Renal cortical epithelial cell (primary cell): Measurements from ENCODE around the gene FAM118A. TPM values are rescaled to one million over a fixed set of nuclear protein-coding genes. Genes with fewer than 3 reads are reported as not detected.
"Not testable (repeated sequence)": the region's sequence is repeated elsewhere in the genome, so short reads cannot be mapped to it uniquely, and the experiment has no call there.

Source experiments
- DNase-seq: peaks from one replicate; pipeline ENCODE4 v3.0.0-alpha.2; 2011; ENCODE audit warnings: low read depth
- total RNA-seq: library from RNA; depleted of rRNA; stranded (reverse); fragments of >200 nt; gene quantifications from 2 replicates; pipeline ENCODE4 v1.2.3, GENCODE V29; 2014

The FAM118A gene
- total RNA-seq, 1 donor from 2014 or later = 12.7 TPM

DNA sequence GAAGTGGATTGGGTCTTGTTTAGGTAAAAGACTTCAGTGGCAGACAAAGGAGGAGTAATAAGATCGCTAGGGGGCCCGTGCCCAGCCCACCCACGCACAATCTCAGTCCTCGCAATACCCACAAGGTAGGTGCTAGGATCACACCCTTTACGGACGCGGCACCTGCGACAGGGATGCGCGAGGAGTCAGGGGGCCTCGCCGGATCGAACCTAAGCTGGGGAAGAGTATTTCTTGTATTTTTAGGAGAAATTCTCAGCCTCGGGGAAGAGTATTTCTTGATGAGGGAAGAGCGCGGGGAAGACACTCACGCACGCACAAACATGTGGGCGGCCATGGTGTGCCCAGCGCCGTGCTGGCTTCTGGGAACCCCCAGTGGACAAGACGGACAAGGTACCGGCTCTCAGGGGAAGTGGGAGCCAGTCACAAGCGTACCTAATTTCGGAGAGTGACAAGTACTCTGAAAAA lies 745 bp upstream of the FAM118A start:
- no peak for DNase-seq

DNA sequence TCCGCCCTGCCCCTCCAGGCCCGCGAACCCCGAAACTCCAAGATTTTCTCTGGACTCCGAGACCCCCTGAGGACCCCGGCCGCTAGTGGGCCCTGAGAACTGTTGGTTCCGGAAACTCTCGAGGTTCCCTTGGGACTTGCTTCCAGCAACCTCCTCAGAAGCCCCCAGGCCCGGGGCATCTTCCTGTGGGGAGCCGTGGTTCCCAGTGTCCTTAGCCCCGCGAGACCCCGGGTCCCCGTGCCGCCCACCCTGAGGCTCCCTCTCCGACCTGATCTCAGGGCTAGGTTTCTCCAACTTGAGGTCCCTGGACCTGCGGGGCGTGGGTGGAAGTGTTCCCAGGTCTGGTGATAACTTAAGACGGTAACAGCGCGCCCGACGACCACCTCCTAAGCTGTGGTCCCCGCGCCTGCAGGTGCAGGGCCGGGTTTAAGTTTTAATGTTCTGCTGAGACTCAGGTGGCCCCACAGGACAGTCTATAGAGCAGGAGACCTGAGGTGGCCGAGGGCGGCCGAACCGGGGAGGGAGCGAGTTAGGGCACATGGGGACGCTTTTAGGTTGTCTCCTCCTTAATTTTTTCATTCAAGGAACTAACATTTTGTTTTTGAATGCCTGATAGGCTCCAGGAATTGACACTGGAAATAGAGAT lies 720 bp downstream of the FAM118A start:
- no peak for DNase-seq

DNA sequence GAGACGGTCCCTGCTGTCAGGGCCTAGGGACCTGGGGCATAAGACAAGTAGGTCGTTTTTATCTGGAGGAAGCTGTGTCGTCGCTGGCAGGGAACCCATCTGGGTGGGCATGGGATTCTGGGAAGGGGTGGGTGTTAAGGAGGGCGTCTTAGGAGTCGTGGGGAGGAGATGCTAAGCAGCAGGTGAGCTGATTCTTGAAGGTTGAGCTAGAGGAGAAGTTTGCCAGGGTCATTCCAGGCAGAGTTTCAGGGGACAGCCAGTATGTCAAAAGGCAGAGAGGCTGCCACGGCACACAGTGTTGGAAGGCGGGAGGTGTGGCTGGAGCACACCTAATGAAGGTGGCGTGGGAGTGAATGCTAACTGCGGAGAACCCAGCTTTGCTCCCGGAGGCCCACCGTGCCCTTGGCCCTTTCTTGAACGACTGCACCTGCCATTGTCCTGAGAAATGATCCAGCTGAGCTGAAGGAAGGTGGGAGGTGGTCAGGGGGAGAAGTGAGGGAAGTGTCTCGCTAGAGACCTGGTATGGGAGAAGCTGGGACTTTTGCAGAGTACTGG lies 1.3 kb downstream of the FAM118A start:
- DNase-seq = no peak

DNA sequence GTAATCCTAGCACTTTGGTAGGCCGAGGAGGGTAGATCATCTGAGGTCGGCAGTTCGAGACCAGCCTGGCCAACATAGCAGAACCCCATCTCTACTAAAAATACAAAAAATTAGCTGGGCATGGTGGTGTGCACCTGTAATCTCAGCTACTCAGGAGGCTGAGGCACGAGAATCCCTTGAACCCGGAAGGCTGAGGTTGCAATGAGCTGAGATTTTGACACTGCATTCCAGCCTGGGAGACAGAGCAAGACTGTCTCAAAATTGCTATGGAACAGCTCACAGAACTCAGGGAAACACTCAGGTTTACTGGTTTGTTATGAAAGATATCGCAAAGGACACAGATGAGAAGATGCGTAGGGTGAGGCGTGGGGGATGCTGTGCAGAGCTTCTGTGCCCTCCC lies 2.7 kb downstream of the FAM118A start:
- no peak for DNase-seq

DNA sequence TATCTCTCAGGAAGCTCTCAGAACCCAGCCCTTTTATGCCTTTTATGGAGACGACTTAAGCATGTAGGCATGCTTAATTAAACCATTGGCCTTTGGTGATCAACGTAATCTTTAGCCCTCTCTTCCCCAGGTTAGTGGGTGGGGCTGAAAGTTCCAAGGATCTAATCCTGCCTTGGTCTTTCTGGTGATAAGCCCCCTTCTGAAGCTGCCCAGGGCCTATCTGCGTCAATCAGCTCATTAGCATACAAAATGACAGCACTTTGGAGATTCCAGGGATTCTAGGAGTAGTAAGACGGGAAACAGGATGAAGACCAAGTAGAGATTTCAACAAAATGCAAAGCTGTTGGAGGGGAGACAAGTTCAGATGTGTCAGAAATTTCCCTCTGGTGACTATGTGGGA lies 3.1 kb downstream of the FAM118A start:
- no peak for DNase-seq

DNA sequence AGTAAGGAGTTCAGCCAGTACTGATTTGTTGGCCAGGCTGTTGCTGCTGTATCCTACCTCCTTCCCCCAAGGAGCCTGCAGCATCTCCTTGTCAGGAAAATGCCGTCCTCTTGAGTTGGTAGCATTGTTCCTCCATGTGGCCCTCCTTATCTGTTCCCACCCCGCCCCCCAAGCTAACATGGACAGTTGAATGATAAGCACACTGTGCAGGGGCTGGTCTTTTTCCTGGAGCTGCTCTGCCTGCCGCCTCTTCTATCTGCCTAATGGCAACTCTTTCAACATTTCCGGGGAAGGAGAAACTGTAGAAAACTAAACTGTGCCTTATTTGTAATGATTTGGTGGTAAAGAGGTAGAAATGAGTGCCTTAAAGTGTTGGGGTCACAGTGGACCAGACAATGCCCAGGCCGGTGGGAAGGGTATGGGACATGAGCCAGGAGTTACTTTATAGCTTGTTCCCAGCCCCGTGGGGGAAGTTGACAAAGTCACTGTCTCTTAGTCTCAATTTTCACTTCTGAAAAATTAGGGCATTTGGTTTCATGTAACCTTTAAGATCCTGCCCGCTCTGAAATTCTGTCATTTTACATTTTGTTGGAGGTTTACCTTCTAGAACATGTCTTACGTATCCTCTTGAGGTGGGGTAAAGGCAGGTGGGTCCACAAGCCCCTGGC lies 4.5 kb downstream of the FAM118A start:
- no peak for DNase-seq

DNA sequence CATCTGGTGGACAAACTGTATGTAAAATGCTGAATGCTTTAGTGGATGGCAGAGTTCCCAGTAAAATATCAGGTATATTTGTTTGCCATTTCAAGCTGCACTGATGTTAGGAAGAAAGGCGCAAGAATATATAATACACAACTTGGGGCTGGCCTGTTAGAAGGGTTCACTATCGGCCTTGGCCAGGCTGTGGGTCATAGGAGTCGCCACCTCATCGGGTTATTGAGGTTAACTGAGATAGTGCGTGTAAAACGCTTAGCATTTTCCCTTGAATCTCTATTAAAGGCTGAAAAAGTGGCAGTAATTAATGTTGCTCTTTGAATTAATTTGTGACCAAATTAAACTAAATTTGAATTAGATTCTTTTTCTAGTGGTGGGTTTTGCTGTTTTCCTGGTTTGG lies 5.1 kb downstream of the FAM118A start:
- DNase-seq = no peak

DNA sequence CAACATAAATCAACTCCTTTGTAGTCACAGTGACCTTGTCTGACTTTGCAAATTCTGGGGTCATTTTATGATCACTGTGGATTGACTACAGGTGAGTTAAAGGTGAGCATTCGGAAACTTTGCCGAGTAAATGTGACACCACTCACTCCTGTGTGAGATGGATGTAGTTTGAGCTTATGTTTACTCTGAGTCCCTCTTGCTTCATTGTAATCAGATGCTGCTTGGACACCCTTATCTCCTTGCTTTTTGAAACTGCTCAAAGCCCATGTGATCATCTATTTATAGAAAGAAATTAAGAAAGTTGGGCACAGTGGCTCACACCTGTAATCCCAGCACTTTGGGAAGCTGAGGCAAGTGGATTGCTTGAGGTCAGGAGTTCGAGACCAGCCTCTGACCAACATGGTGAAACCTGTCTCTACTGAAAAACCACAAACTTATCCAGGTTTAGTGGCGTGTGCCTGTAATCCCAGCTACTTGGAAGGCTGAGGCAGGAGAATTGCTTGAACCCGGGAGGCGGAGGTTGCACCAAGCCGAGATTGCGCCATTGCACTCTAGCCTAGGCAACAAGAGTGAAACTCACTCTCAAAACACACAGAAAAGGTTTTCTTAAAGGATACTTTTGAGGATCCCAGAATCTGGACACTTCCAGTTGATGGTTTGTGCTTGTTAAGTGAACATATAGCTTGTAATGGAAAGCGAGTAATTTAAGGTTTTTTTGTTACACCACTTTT lies 7.2 kb downstream of the FAM118A start:
- no peak for DNase-seq

DNA sequence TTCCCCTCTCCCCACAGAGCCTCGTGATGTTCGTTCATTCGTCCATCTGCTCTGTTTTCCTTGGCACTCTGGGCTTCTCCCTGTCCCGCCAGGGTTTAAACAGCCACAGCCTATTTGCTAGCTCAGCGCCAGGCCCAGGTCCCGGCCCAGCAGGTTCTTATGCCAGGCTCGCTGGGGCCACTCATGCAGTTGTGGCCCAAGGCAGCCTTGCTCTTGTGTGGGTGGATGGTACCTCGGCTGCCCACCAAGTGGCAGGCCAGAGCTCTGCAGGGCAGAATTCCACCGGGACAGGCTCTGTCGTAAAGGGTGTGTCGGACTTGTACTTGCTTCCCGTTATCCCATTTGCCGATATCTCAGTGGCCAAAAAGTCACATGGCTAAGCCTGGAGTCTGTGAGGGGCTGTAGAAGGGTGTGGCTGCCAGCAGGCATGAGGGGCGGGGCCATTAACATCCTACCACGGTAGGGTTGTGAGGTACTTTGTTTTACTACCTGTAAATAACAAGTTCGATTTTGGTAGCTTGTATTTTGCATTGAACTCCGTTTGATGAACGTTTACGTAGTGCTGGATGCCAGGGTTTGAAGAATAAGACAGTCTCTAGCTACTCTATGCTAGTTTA lies 7.9 kb downstream of the FAM118A start:
- no peak for DNase-seq

DNA sequence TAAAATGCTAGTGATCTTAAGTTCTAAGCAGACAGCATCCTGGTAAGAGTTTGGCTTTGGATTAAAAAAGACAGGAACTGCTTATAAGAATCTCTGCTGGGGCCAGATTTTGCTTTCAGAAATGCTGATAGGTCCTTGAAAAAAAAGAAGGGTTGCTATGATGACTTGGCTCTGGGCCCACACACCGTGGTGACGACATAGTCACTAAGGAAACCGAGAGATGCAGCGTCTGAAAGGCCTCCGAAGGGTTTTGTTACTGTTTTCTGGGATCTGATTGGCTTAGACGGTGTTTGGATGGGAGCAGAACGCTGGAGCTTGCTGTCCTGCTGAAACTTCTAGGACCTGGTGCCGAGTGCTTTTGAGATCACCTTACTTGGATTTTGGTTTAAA lies 8.4 kb downstream of the FAM118A start:
- no peak for DNase-seq

DNA sequence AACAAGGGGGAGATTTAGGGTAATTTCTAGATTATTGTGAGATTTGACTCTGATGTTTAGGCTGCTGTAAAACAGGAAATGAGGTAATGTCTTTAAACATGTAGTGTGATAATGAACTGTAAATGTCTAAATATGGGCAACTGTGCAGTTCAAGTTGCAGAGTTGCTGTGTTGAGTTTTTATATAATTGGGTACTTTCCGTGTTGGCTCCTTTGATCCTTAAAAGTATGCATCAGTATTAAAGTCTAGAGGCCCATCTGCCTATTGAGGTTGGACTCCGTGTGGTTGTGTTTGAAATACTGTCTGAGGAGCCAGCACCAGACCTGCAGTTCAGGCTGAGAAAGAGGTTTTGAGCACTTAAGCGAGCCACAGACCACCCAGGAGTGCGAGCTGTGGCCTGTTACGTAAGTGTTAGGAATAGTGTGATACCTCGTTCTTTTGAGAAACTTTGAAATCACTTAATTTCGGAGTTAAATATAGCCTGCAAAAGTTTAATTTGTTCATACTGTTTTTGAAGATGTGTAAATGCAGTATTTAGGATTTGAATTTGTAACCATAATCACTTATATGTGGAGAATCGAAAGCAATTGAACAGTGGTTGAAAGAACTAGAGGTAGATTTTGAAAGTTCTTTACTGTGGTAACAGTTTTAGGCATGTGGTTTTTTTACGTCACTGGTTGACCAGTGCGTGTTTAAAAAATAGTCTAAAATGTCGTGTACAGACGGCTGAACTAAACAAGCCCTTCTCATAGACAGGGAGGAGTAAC lies 9.0 kb downstream of the FAM118A start:
- no peak for DNase-seq

DNA sequence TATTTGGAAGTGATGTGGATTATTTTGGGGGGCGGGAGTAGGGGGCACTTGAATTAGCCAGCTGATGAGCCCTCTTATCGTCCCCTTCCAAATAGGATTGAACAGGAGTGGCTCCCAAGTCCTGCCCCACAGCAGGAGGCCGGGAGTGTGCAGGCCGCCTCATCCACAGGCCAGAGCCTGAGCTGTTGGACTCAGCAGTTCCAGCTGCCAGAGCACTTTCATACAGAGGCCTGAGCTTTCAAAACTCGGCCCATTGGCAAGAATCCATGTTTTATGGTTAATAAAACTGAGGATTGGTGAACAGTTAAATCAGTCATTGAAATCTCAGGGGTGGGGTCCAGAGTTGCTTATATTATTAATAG lies 9.6 kb downstream of the FAM118A start:
- DNase-seq = no peak

DNA sequence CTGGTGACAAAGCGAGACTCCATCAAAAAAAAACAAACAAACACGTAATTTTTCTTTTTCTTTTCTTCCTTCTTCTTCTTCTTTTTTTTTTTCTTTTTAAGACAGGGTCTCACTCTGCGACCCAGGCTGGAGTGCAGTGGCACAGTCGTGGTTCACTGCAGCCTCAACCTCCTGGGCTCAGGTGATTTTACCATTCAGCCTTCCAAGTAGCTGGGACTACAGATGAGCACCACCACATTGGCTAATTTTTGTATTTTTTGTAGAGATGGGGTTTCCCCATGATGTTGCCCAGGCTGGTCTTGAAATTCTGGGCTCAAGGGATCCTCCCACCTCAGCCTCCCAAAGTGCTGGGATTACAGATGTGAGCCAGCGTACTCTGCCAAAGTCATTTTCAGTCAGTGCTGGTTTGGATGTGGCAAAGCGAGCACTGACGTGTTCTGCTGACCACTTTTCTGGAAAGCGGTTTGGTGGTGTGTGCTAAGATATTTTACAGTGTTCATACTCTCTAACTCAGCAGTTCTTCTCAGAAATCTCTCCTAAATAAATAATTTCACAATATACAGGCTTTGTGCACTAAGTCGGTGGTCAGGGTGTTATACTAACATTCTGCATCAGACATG lies 10.7 kb downstream of the FAM118A start:
- DNase-seq = no peak

DNA sequence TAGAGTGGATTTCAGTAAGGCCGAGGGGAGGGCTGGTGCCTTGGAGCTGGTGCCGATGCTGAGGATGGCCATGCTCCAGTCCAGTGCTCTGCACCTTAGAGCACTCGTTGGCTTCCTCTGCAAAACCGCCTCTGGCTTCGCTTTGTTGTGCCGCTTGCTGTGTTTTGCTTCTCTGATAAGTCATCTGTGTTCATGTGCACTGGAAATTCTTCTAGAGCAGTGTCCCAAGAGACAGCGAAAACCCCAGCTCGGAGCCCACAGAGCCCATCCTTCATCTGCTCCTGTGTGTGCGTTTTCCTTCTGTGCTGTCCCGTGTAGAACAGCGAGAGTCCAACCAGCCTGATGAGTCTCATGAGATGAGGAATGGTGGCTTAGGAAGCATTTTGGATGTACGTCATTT lies 12.1 kb downstream of the FAM118A start:
- no peak for DNase-seq

DNA sequence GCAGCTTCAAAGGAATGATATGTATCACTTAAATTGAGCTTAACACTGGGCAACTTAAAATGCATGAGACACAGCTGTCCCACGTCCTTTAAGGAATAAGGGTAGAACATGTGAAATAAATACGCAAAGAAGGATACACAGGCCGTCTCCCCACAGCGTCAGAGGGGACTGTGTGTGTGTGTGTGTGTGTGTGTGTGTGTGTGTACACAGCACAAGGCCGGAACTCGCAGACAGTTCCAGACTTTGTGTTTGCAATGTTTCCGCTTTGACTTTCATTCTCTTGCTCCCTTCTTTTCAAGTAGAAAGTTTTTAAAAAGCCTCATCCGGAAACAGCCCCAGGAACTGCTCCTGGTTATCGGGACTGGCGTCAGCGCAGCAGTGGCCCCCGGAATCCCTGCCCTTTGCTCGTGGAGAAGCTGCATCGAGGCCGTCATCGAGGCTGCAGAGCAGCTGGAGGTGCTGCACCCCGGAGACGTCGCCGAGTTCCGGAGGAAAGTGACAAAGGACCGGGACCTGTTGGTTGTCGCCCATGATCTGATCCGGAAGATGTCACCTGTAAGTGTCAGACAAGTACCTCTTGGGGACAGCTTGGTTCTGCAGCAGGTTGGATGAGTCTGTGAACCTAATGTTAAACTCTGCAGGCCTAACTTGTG lies 13.3 kb downstream of the FAM118A start:
- no peak for DNase-seq

DNA sequence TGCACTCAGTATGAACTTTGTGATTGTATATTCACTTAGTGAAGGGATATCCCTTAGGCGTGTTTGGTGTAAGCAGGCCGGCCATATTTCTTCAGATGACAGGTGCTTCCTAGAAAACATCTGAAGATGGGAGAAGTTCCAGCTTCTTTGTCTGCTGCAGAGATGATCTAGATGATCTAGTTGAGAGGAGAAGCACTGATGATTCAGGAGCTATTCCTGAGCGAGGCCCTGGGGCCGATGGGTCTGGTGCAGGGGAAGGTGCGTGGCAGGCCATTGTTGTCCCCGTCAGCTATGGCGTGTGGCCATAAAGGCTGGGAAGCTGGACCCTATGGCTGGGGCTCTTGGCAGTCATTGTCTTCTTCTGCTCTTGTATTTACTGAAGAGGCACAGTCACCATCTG lies 14.0 kb downstream of the FAM118A start:
- DNase-seq = no peak

DNA sequence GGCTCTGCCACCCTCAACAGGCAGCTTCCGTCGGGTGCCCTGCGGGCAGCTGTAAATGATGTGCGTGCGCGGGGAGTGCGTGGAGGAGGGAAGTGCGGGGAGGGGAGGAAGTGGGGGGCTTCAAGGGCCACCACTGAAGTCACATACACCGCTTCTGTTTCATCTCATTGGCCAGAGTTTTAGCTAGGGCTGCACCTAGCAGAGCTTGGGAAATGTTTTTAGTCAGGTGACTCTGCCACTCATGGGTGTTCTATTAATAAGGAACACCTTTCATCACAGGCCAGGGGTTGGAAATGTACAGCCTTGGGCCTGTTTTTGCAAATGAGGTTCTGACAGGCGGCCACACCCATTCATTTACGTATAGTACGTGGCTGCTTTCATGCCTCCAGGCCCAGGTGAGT lies 14.6 kb downstream of the FAM118A start:
- no peak for DNase-seq

DNA sequence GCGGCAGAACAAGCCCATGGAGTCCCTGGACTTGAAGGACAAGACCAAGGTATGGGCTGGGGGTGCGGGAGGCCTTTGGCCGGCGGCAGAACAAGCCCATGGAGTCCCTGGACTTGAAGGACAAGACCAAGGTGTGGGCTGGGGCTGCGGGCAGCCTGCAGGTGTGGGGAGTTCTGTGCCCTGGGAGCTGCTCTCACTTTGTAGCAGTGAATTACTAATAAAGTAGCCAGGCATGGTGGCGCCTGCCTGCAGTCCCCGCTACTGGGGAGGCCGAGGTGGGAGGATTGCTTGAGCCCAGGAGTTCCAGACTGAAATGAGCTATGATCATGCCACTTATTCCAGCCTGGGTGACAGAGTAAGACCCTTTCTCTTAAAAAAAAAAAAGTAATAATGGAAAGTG lies 18.5 kb downstream of the FAM118A start:
- not testable (repeated sequence) for DNase-seq

DNA sequence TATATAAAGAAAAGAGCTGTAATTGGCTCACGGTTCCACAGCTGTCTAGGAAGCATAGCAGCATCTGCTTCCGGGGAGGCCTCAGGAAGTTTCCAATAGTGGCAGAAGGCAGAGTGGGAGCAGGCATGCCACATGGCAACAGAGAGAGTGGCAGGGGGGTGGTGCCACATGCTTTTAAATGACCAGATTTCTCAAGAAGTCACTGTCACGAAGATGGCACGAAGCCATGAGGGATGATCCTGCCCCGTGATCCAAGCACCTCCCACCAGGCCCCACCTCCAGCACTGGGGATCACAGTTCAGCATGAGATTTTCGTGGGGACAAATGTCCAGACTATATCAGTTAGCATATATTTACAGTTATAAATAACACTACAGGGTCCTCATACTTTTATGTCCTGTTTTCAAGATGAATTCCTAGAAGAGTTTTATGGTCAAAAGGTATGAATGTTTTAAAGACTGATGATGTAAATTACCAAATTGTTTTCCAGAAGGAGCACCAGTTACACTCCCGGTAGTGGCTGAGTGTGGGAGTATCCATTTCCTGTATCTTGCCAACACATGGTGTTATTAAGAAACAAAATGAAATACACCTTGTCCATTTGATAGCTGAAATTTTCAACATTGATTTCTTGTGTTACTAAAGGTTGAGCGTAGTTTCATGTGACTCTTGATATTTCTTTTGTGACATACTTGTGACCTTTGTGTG lies 19.2 kb downstream of the FAM118A start:
- no peak for DNase-seq

DNA sequence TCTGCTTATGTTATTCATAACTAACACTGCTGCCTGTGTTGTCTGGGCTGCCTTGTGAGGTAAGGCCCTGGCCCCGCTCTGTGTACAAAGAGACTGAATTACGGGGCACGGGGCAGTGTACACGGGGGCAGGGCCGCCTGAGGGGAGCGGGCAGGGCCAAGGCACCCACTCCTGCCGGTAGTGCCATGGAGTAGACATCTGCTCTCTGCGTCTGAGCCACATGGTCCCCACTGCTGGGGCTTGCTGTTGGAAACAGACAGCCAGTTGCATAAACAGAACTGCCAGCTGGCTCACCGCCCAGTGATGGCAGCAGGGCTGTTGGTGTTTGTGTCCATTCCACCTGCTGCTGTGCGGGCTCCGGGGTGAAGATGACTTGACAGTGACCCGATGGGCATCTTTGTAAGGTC lies 19.8 kb downstream of the FAM118A start:
- DNase-seq = no peak
